ENCODE data around the gene CPN2. TPM values are rescaled to one million over a fixed set of nuclear protein-coding genes. Genes with fewer than 3 reads are reported as not detected.

Gene CPN2
- total RNA-seq, 1 donor from 2014 or later = not detected

DNA sequence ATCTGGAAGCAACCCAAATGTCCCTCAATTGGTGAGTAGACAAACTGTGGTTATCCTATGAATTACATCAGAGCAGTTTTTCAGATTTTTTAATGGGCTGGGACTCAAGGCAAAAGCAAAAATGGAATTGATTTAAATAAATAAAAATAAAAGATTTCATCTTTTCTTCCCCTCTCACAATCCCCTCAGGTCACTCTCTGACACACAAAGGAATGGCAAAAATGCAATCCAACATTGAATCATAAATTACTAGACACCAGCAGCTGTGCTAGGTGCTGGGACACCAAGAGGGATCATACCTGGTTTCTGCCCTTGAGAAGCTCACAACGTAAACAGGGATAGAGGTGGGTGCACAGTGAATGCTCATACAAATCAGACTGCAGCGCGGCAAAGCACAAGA is 58.8 kb downstream of the CPN2 start:
- peaks cover 8% of the 10 kb centered on the region for H3K36me3 Mint-ChIP-seq (ENCODE audit: low read depth)
- peaks cover 10% of the 10 kb centered on the region for H3K9me3 Mint-ChIP-seq
- DNase-seq = no peak
- H3K27me3 Mint-ChIP-seq = peaks cover 35% of the 10 kb centered on the region
- peaks cover 5% of the 10 kb centered on the region for H3K4me1 Mint-ChIP-seq
- H3K4me3 Mint-ChIP-seq = no peak overlapping the region
- no peak overlapping the region for H3K27ac Mint-ChIP-seq
- intact Hi-C loops (cut with micrococcal nuclease) = no loop called here

Other genes starting within 250 kb of the CPN2 start
- gene HES1, start 215.2 kb downstream of the CPN2 start, total RNA-seq = 0.64 and 1.2 TPM in 2 replicates
- gene LRRC15, start 18.4 kb upstream of the CPN2 start, total RNA-seq = not detected in 2 replicates
- 0.12 and 0.26 TPM in 2 replicates for gene GP5, start 47.9 kb upstream of the CPN2 start, total RNA-seq
- gene ATP13A3, start 135.7 kb upstream of the CPN2 start, total RNA-seq = 181 and 193 TPM in 2 replicates

Measured in activated CD4-positive, alpha-beta T cell treated with anti-CD3 and anti-CD28 coated beads, Interleukin-2, amount 10 ng/mL, durations not matched to agents 24 days and 14 days (primary cell).